KMS-11 (cell line): ENCODE data around the gene RHBDD1.

Experiments
- H2AFZ ChIP-seq: fragments of 200-600 bp; sonication (generic); 2 replicates; pipeline ENCODE4 v1.6.1; 2016; ENCODE audit warnings: antibody characterized with exemption, mixed run types, low read depth
- H3K27ac ChIP-seq: fragments of 200-600 bp; sonication (generic); 2 replicates; pipeline ENCODE4 v1.6.1; 2016; ENCODE audit warnings: mild to moderate bottlenecking, mixed run types
- H3K27me3 ChIP-seq: fragments of 200-600 bp; sonication (generic); 2 replicates; pipeline ENCODE4 v1.6.1; 2017; ENCODE audit warnings: mild to moderate bottlenecking, low read depth, mixed run types, moderate library complexity; ENCODE audit not compliant: insufficient read depth
- H3K36me3 ChIP-seq: fragments of 200-600 bp; sonication (generic); 2 replicates; pipeline ENCODE4 v1.6.1; 2017; ENCODE audit warnings: mild to moderate bottlenecking, mixed run types; ENCODE audit not compliant: insufficient read depth
- H3K4me1 ChIP-seq: fragments of 200-600 bp; sonication (generic); 2 replicates; pipeline ENCODE4 v1.6.1; 2016; ENCODE audit warnings: mild to moderate bottlenecking, low read depth, mixed run types; ENCODE audit not compliant: poor library complexity, severe bottlenecking
- H3K4me2 ChIP-seq: fragments of 200-600 bp; sonication (generic); 2 replicates; pipeline ENCODE4 v1.7.0; 2016; ENCODE audit warnings: mild to moderate bottlenecking, mixed run types
- H3K4me3 ChIP-seq: fragments of 200-600 bp; sonication (generic); IDR thresholded peaks from 2 replicates; pipeline ENCODE4 v1.6.1; 2017; ENCODE audit warnings: low read depth, low read length, mixed read lengths; ENCODE audit not compliant: insufficient read depth
- H3K79me2 ChIP-seq: fragments of 200-600 bp; sonication (generic); 2 replicates; pipeline ENCODE4 v1.6.1; 2016; ENCODE audit warnings: low read depth, mixed run types; ENCODE audit not compliant: insufficient read depth
- H3K9ac ChIP-seq: fragments of 200-600 bp; sonication (generic); 2 replicates; pipeline ENCODE4 v1.6.1; 2016; ENCODE audit warnings: mild to moderate bottlenecking, mixed run types
- H4K20me1 ChIP-seq: fragments of 200-600 bp; sonication (generic); 2 replicates; pipeline ENCODE4 v1.6.1; 2016; ENCODE audit warnings: mild to moderate bottlenecking, mixed run types; ENCODE audit not compliant: insufficient read depth
- TF ChIP-seq, protein P1 (sequence below): fragments of 200-600 bp; sonication (generic); conservative IDR thresholded peaks from 2 replicates; pipeline ENCODE4 v1.6.1; 2017; ENCODE audit warnings: low read depth, mild to moderate bottlenecking, antibody characterized with exemption, low read length, moderate library complexity, mixed read lengths

RHBDD1 gene

DNA sequence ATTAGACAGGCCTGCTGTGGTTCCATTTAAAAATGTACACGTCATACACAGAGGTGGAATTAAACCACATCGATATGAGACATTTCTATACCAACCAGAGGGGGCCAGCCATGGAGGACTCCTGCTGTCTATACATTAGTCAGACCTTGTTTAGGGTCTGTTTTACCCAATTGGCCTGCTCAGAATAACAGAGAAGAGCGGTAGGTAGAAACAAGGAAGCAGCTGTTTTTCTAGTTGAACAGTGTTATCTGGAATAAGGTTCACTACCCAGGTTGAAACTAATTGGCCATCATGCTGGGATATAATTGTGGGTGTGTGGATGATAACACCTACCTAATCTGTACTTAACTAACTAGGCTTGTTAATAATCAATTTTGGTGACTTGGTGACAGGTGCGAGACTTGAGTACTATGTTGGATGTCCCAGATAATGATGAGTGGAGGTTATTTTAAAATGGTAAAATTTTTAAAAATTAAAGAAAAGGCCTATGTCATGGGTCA lies 47.5 kb downstream of the RHBDD1 start:
- Histone ChIP-seq H3K27ac (no peak overlapping the region), H3K4me3 (no peak overlapping the region), H3K4me2 (no peak overlapping the region), H3K79me2 (no peaks in the 10 kb centered on the region), H3K4me1 (no peaks in the 10 kb centered on the region), H3K36me3 (no peaks in the 10 kb centered on the region), H3K9ac (no peak overlapping the region), H3K27me3 (no peaks in the 10 kb centered on the region), H2AFZ (no peak overlapping the region), H4K20me1 (no peaks in the 10 kb centered on the region)
- TF ChIP-seq, protein P1, sequence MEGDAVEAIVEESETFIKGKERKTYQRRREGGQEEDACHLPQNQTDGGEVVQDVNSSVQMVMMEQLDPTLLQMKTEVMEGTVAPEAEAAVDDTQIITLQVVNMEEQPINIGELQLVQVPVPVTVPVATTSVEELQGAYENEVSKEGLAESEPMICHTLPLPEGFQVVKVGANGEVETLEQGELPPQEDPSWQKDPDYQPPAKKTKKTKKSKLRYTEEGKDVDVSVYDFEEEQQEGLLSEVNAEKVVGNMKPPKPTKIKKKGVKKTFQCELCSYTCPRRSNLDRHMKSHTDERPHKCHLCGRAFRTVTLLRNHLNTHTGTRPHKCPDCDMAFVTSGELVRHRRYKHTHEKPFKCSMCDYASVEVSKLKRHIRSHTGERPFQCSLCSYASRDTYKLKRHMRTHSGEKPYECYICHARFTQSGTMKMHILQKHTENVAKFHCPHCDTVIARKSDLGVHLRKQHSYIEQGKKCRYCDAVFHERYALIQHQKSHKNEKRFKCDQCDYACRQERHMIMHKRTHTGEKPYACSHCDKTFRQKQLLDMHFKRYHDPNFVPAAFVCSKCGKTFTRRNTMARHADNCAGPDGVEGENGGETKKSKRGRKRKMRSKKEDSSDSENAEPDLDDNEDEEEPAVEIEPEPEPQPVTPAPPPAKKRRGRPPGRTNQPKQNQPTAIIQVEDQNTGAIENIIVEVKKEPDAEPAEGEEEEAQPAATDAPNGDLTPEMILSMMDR: no peak

DNA sequence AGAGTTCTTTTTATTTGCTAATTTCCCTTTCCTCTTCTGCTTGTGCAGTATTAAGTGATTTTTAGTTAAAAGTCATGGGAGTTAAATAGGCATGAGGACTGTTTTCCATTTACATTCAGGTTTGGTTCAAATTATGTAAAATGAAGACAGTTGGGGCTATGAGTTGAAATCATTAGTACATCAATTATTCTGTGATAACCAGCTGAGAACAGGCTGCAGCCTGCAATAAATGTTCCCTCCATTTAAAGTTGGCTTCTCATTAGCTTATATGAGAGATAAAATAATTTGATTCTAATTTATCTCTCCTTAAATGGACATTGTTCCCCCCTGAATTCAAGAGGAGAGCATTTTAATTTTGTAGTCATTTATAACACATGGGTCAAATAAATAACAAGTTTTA lies 48.3 kb downstream of the RHBDD1 start:
- TF ChIP-seq, protein P1: no peak
- no peaks in the 10 kb centered on the region for H3K27me3 ChIP-seq
- H3K36me3 ChIP-seq: no peaks in the 10 kb centered on the region
- no peak overlapping the region for H2AFZ ChIP-seq
- no peaks in the 10 kb centered on the region for H3K4me1 ChIP-seq
- H4K20me1 ChIP-seq: no peaks in the 10 kb centered on the region
- no peak overlapping the region for H3K9ac ChIP-seq
- no peak overlapping the region for H3K27ac ChIP-seq
- no peak overlapping the region for H3K4me2 ChIP-seq
- no peak overlapping the region for H3K4me3 ChIP-seq
- no peaks in the 10 kb centered on the region for H3K79me2 ChIP-seq

DNA sequence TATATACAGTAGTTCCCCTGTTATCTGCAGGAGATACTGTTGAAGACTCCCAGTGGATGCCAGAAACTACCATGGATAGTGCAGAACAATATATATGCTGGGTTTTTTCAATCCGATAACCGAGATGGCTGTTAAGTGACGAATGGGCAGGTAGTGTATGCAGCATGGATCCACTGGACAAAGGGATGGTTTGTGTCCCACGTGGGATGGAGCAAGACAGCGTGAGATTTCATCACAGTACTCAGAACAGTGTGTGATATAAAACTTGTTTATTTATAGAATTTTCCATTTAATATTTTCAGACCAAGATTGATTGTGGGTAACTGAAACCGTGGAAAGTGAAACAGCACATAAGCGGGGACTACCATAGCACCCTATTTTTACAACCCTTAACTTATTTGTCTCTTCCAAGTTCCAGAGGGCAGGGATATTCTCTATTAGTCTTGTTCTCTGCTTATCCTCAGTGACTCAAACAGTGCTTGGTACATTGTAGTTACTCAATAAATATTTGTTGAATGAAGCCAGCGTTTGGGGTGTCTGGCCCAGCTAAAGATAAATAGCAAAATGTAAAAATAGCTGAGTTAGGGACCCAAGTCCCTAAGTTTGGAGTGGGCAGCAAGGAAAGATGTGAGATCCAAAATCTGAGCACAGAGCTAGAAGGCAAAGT lies 50.0 kb downstream of the RHBDD1 start:
- H3K27me3 ChIP-seq: no peaks in the 10 kb centered on the region
- H3K36me3 ChIP-seq: no peaks in the 10 kb centered on the region
- H3K4me3 ChIP-seq: no peak overlapping the region
- no peak overlapping the region for H3K9ac ChIP-seq
- no peak overlapping the region for H2AFZ ChIP-seq
- H4K20me1 ChIP-seq: no peaks in the 10 kb centered on the region
- H3K4me2 ChIP-seq: no peak overlapping the region
- H3K4me1 ChIP-seq: no peaks in the 10 kb centered on the region
- H3K79me2 ChIP-seq: no peaks in the 10 kb centered on the region
- no peak overlapping the region for H3K27ac ChIP-seq
- TF ChIP-seq, protein P1: no peak

DNA sequence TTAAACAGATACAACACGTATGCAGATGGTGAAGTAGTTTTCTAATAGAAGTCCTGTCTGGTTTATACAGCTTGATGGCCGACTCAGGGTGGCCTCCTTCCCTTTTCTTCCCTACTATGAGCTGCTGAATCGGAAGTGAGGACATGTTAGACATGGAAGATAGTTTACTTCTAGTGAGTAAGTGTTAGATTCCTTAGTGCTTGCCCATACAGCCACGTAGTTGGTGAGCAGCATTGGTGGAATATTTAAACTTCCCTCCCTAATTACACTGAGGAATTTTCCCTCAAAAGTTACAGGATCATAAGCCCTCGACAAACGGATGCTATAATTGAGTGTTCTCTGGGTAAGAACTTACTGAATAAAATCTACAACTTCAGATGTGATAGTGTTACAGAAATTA lies 52.1 kb downstream of the RHBDD1 start:
- H3K27me3 ChIP-seq: no peaks in the 10 kb centered on the region
- no peaks in the 10 kb centered on the region for H3K36me3 ChIP-seq
- H3K9ac ChIP-seq: no peak overlapping the region
- no peak overlapping the region for H3K4me2 ChIP-seq
- no peaks in the 10 kb centered on the region for H3K79me2 ChIP-seq
- H2AFZ ChIP-seq: no peak overlapping the region
- TF ChIP-seq, protein P1: no peak
- no peak overlapping the region for H3K27ac ChIP-seq
- H4K20me1 ChIP-seq: no peaks in the 10 kb centered on the region
- H3K4me1 ChIP-seq: no peaks in the 10 kb centered on the region
- H3K4me3 ChIP-seq: no peak overlapping the region
